Stimulated activated CD8-positive, alpha-beta memory T cell treated with anti-CD3 and anti-CD28 coated beads, Interleukin-4, amount 100 ng/mL, for 48 hours (primary cell): ENCODE data around the gene PTGIS.

Source experiments
- DNase-seq: peaks from one replicate; pipeline ENCODE4 v3.0.0-alpha.2; 2020

The PTGIS gene

GRCh38 chr20:49560186-49560585 lies 7.8 kb downstream of the PTGIS start:
- peak; percentile 11 for DNase-seq

DNA sequence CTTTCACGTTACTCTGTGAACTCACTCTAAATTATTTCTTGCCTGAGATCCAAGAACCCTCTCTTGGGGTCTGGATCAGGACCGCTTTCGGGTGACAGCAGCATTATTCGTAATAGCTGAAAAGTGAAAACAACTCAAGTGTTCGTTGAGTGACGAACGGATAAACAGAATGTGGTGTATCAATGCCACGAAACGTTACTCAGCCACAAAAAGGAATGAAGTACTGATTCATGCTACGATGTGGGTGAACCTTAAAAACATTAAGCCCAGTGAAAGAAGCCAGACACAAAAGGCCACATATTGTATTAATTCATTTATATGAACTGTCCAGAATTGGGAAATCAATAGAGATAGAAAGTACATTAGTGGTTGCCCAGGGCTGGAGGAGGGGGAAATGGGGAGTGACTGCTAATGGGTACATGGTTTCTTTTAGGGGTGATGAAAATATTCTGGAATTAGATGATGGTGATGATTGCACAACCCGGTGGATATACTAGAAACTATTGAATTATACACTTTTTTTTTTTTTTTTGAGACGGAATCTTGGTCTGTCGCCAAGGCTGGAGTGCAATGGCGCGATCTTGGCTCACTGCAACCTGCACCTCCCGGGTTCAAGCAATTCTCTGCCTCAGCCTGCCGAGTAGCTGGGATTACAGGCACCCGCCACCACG lies 8.4 kb downstream of the PTGIS start:
- peak; percentile 21 for DNase-seq

DNA sequence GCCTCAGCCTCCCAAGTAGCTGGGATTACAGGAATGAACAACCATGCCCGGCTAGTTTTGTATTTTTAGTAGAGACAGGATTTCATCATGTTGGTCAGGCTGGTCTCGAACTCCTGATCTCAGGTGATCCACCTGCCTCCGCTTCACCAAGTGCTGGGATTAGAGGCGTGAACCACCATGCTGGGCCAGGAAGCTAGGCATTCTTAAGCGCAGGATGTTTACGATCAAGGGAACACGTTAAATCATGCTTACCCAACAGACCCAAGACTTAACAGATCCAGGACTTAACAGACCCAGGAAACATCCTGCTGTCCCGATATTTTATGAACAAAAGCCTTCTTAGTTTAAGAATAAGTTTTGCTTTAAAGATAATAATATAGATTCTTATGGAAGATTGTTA lies 9.1 kb downstream of the PTGIS start:
- DNase-seq: peak; percentile 9

DNA sequence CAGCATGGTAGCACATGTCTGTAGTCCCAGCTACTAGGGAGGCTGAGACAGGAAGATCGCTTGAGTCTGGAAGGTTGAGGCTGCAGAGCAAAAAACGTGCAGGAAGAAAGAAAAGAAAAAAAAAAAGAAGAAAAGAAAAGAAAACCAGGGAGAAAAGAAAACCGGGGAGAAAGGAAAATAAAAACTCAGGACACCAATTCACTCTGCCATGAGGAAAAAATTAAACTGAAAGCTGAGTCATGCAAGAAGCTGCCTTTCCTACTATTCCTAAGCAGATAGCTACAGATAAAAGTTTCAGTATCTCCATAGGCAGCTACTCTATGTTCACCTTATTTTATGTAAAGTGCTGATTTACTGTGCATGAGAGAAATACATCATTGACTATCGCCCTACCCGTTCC lies 10.5 kb downstream of the PTGIS start:
- no peak for DNase-seq

DNA sequence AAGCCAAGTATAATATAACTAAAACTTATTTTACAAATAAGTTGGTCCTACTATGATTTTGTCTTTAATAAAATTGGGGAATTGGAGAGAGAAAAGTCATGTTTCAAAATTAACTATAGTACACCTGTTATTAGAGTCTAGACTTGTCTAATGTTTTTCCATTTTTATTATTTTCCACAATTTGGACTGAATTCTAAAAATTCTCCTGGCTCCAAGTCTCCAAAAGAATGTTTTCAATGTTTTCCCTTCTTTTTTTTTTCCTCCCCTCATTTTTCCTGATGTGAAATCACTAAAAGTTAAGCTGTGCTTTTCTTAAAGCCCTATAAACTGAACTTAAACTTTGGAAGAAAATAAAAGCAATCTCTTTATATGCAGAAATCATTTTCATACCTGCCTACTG lies 11.3 kb downstream of the PTGIS start:
- no peak for DNase-seq

- DNase-seq: no peak
Measured at GRCh38 chr20:49549801-49550551, 18.0 kb downstream of the PTGIS start.

DNA sequence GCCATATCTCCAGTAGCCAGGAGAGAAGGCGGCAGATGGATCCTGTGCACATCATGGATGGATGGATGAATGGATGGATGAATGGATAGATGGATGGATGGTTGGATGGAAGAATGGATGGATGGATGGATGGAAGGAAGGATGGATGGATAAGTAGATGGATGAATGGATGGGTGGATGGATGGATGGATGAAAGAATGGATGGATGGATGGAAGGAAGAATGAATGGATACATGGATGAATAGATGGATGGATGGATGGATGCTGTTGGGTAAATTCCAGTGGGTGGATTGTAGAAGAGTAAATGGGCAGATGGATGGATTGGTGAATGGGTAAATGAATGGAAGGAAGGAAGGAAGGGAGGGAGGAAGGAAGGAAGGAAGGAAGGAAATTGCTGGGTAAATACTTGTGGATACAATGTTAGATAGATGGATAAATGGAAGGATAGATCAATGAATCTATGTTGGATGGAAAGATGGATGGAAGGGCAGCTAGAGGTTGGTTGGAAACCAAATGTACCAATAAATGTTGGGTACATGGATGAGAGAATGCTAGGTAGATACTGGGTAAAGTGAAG lies 19.5 kb downstream of the PTGIS start:
- no peak for DNase-seq

GRCh38 chr20:49545572-49545971 lies 22.4 kb downstream of the PTGIS start:
- DNase-seq: no peak

GRCh38 chr20:49544535-49544934 lies 23.4 kb downstream of the PTGIS start:
- DNase-seq: no peak

GRCh38 chr20:49543858-49544437 lies 24.0 kb downstream of the PTGIS start:
- no peak for DNase-seq

DNA sequence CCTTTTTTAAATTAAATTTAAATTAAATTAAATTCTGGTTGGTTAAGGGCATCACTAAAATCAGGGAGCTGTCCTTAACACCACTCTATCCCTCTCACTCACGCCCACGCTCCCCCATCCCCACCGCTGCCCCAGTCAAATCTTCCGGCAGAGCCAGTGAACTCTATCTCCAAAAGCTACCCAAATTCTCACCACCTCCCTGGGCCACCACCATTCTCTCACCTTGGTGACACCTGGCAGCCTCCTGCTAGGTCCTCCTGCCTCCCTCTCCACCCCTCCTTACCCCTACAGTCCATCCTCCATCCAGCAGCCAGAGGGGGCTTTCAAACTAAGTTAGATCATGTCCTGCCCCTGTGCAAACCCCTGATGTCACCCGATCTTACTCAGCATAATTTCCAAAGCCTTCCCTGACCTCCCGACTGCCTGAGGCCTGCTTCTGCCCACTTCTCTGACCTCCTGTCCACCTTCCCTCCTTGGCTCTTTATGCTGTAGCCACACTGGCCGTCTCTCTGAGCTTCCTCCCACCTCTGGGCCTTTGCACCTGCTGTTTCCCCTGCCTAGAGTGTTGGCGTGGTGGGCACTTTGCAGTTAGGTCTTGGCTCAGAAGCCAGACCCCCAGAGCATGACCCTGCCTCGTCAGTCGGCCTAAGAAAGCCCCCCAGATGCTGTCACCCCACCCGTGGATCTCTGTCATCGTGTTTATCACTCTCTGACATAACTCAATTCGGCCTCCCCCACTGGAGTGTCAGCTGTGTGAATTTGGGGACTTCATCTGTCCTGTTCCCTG lies 24.7 kb downstream of the PTGIS start:
- no peak for DNase-seq

GRCh38 chr20:49542514-49542991 lies 25.4 kb downstream of the PTGIS start:
- no peak for DNase-seq

GRCh38 chr20:49541733-49542513 lies 26.0 kb downstream of the PTGIS start:
- DNase-seq: peak; percentile 83

GRCh38 chr20:49540687-49541435 lies 27.1 kb downstream of the PTGIS start:
- no peak for DNase-seq

GRCh38 chr20:49540232-49540620 lies 27.7 kb downstream of the PTGIS start:
- no peak for DNase-seq

DNA sequence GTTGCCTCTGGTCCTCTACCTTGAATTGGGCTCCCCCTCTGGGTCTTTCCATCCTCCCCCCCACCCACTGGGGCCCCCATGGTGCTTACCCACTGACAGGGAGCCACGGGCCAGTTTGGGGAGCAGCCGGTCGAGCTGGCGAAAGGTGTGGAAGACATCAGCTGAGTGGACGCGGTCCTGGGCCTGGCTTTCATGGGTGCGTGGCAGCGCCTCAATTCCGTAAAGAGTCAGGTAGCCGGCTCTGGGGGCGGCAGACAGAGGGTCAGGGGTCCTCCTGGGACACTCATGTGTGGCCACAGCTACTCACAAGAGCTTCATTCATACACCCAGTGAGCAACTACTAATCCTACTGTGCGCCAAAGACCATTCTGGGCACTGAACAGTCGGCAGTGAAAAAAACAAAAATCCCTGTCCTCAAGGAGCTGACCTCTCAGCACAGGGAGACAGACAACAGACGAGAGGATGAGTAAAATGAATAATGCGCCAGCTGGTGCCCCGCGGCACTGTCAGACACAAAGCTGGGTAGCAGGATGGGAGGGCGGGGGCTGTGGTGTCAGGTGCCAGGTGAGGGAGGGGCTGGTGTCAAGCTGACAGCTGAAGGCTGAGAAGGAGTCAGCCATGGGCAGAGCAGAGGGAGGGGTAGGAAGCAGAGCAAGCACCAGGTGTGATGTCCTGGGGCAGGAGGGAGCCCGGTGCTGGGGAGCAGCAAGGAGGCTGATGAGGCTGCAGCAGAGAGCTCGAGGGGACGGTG lies 28.3 kb downstream of the PTGIS start:
- DNase-seq: no peak

GRCh38 chr20:49538950-49539349 lies 29.0 kb downstream of the PTGIS start:
- no peak for DNase-seq

GRCh38 chr20:49534255-49534712 lies 33.7 kb downstream of the PTGIS start:
- peak; percentile 79 for DNase-seq

- DNase-seq: no peak
Measured at GRCh38 chr20:49532285-49532946, 35.5 kb downstream of the PTGIS start.

DNA sequence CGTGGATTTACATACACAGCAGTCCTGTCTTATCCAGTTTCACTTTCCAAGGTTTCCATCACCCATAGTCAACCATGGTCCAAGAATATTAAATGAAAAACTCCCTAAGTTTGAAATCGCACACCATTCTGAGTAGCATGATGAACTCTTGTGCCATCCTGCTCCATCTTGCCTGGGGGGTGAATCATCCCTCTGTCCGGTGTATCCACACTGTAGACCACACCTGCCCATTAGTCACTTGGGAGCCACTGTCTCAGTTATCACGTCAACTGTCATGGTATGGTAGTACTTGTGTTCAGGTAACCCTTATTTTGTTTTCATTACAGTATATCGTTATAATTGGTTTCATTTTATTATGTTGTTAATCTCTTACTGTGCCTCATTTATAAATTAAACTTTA lies 38.5 kb downstream of the PTGIS start:
- DNase-seq: no peak
